NCI-H2029 (cell line): ENCODE results near the gene MPP1.
A peak's percentile ranks its signal among the peaks of the same experiment; 100 is the strongest.

Experiments used
- DNase-seq: peaks from one replicate; lab custom pipeline; 2025; lab: John Stamatoyannopoulos, UW

MPP1 gene

DNA sequence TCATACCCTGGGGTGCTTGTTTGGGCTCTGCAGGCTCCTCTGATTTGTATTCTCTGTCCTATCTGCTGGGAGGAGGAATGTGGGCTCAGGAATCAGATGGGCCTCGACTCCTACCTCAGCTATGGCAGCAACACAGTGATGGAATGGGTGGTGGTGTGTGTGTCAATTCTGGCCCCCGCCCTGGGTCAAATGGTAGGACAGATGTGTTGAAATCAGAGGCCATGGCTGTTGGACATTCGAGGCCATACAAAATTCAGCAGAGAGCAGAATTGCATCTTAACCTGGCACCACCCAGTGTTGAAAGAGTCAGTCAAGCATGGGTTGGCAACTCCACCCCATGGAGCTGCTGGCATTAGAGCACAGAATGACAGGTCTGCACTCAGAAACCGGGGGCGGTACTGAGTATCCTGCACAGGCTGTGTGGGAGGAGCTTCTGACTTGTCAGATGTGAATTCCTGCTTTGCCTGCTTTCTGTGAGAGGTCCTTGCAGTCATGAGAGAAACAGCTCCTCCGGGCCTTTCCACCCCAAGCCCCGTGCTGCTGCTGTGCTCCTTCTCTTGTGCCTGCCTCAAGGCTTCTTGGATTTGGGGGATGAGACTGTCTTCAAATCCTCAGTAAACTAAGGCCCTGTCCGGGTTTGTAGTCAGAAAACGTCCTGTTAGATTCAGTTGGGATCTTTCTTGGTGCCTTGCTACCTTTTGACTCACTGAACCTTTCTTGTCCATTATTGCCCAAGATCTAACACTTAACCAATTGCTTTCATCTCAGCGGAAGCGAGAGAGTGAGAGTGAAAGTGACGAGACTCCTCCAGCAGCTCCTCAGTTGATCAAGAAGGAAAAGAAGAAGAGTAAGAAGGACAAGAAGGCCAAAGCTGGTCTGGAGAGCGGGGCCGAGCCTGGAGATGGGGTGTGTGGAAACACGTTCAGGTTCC, 29.6 kb downstream of the MPP1 start:
- DNase-seq, result no peak

DNA sequence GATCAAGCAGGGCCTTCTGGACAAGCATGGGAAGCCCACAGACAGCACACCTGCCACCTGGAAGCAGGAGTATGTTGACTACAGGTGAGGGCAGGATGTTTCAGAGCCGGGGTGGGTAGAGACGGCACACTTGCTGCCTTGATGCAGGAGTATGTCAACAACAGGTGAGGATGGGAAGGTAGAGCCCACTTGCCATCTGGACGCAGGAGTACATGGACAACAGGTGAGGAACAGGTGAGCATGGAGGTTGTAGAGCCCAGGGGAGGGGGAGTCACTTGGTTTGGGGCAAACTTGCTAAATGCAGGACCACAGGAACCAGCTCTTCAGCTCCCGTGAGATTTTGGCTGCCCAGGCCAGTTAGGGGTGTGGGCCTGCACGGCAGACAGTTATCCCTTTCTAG, 30.7 kb downstream of the MPP1 start:
- DNase-seq, result no peak

DNA sequence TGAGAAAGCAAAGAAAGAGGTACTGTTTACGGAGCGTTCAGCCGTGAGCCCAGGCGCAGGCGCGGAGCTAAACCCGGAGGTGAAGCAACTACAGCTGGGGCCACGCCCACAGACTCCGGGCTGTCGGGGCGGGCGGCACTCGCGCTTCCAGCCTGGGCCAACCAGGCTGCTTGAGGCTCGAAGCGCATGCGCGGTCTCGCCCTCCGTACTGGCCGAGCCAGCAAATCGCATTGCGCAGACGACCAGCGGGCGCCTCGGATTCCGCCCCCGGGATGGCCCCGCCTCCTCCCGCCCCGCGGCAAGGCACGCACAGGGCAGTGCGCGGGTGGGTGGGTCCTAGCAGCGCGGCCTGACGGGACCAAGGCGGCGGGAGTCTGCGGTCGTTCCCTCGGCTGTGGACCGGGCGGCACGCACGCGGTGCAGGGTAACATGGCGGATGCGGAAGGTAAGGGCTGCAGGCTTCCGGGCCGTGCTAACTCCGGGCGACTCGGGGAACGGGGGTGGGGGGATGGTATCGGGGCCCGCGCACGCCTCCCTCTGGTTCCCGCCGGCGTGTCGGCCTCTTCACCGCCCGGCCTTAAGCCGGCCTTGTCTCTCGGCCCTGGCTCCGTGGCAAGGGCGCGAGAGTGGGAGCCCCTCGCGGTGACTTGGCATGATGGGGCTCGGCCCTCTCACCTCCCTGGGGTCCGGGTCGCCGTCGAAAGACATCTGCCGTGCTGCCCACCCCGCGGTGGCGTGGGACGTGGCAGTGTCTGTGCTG, 42.6 kb downstream of the MPP1 start, which contains the start of gene DKC1:
Gene DKC1, plus strand, starts transcription at position 328 of the 760 bp plus-strand sequence. Its CDS starts 102 bp downstream, at position 430.
- DNase-seq, result peak; percentile 95

DNA sequence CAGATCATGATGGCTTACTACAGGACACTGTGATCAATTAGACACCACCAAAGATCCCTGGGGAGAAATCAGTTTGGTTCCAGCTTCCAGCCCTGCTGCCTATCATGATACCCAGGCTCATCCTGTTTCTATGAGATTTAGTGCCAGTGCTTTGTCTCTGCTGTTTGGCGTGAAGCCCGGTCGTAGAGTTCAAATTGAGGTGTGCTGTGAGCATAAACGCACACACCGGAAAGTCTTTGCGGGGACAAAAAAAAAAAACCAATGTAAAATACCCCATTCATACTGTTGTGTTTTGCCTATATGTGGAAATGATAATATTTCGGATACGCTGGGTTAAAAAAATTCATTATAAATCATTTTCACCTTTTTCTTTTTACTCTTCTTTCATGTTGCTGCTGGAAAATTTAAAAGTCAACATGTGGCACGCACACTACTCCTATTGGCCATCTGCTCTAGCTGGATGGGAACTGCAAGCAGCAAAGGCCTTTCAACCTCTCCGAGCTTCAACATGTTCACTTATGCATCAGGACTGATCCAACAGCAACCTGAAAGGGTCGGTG, 43.2 kb downstream of the MPP1 start:
- peak; percentile 40 for DNase-seq

DNA sequence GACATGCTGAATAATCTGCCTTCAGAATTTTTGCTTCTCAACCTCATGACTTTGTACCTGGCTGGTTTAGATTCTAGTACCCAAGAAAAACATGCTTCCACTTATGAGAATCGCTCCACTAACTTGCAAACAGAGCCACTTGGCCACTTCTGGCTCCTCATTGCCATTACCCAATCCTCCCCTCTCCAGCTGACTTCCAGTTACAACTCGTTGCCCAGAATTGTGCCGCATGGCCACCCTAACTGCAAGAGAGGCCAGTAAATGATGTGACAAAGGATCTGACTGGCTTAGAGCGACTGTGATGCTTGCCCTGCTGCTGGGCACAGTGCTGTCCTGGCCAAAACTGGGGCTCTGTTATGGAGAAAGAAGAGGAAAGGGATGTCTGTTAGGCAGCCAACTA, 46.6 kb downstream of the MPP1 start:
- no peak for DNase-seq

DNA sequence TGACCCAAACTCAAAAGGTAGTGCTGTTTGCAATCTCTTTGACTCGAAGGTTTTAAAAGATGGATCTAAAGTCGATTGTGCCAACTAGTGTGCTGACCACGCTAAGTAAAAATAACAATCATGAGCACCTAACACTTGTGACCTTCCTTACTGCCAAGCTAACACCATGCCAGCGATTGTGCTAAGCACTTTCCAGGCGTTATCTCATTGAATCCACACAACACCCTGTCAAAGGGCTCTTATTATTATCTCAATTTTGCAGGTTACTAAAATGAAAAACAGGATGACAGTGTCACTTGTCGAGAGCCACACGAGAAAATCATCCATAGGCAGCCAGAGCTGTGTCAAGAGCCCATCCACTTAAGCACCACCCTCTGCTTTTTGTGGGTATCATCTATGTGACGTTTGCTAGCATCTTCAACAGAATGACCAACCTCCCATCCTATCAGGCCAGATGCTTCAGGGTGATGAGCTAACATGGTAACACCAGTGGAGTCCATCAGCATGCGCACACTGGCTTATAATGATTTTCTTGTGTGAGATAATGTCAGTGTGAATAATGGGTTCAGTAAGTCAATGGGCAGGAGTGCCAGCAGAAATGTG, 53.5 kb downstream of the MPP1 start:
- DNase-seq, result no peak

DNA sequence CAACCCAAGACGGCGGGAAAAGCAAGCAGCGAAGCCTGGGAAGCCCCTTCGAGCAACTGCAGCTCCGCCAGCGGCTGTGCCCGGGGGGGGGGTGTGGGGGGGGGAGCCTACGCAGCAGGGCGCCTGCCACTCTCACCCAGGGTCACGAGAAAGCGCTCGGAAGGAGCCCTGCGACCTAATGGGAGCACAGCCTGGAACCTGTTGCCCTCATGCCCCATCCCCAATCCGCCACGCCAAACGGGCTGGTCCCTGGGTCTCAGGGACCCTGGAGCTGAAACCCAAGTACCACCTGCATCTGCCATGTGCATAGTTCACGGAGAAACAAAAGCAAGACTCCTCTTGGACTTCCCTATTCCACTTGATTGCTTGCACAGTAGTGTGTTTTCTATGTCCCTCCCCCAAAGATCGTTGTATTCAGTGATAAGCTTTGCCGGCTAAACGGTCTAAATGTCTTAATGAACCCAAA, 54.0 kb downstream of the MPP1 start:
- no peak for DNase-seq

DNA sequence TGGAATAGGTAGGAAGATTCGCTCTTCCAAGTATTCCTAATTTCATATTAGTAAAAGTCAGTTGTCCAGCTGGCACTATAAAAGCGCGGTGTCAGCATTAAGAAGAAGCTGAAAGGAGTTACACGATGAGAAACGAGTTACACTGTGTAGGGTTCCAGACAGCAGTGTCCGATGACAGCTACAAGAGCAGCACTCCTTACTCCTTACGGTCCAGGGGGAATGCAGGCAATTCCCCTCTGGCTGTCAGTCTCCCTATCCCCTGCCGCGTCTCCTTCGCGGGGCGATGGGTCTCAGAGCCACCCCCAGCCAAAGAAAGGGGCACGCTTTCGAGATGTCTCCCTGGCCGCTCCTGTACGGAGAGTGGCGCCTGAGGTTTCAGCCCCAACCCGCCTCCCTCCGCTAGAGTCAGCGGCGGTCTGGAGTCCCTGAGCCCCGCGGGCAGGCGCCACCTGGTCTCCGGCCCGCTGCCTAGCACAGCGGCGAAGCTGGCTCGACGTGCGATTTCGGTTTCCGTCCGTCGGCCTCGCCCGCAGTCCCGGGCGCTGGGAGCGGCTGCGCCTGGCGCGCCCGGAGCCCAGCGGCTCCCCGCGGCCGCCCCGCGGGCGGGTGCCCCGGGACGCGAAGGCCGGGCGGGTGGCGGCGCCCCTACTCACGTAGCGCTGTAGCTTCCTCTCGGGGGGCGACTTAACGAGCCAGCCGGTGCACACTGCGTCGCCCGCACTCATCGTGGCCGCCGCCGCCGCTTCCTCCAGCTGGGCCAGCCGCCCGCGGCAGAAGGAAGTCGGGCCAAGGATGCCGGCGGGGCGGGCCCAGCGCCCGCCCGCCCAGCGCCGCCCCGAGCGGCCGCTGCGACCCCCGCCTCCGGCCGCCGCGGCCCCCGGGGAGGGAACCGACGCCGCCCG, 54.7 kb downstream of the MPP1 start, which contains the start of gene GAB3:
Gene GAB3, minus strand, starts transcription at position 777 of the 902 bp plus-strand sequence. Its CDS starts 52 bp downstream, at position 725.
- no peak for DNase-seq

DNA sequence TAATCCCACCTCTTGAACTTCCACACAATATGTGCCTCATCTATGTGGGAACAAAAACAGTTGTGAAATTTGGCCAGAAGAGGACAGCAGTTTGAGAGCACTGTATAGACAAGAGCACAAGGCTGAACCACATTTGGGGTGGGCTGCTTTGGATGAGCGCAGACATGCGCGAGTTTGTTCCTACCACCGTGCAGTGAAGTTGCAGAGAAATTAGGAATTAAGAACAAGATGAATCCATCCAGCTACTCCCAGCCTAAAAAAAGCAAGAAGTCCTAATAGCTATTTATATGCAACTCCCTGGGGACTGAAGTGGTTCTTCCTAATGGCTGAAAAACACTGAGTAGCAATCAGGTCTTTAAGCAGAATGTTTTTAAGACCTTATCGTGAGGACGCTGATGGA, 55.4 kb downstream of the MPP1 start:
- no peak for DNase-seq

DNA sequence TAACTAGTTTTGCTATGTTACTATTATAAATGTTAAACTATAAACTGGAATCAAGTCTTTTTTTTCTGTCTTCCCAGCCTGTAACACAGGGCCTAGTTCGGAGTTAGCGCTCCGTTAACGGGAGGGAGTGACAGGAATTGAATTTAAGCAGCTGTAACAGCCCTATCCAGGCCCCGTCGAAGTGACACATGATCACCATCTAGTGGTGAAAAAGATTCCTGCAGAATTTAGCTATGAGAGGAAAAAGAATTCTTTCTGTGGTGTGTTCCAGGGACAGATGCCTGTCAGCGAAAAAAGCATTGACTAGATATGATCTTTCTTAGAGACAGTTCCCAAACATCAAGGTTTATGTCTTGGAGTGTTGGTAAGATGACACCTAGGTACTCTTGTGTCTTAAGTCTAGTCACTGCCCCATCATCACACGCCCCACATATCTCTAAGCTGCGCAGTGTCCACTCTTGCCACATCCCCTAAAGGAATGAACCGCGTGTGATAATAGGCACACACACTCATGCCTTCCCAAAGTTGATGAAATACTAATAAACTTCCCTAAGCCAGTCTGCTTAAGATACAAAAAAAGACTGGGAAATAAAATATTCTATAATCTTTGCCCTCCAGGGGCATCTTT, 56.5 kb downstream of the MPP1 start:
- peak; percentile 28 for DNase-seq

DNA sequence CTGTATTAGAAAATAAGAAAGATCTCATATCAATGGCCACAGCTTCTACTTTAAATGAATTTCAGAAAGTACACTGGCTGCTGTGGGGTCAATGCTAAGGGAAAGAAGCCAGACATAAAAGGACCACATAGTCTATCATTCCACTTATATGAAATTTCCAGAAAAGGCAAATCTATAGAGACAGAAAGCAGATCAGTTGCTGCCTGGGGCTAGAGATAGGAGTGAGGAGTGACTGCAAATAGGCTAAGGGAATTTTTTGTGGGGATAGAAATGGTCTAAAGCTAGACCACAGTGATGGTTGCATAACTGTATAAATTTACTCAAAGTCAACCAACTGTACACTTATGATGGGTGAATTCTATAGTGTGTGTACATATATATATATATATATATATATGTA, 62.7 kb downstream of the MPP1 start:
- no peak for DNase-seq

DNA sequence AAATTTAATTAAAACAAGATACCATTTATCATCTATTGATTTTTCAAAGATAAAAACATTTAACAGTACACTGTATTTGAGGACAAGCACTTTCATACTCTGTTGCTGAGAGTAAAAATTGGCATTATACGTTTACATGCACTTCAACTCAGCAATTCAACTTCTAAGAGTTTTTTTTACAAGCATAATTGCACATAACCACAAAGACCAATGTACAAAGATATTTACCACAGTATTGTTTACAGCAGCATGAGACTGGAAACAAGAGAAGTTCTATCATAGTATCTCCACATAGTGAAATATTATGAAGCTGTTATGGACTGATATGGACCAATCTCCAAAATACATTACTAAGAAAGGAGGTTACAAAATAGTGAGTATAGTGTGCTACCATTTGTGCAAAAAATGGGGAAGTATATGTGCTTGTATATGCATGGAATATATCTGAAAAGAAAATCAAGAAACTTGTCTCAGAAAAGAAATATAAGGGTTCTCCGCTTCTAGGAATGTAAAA, 65.3 kb downstream of the MPP1 start:
- no peak for DNase-seq

DNA sequence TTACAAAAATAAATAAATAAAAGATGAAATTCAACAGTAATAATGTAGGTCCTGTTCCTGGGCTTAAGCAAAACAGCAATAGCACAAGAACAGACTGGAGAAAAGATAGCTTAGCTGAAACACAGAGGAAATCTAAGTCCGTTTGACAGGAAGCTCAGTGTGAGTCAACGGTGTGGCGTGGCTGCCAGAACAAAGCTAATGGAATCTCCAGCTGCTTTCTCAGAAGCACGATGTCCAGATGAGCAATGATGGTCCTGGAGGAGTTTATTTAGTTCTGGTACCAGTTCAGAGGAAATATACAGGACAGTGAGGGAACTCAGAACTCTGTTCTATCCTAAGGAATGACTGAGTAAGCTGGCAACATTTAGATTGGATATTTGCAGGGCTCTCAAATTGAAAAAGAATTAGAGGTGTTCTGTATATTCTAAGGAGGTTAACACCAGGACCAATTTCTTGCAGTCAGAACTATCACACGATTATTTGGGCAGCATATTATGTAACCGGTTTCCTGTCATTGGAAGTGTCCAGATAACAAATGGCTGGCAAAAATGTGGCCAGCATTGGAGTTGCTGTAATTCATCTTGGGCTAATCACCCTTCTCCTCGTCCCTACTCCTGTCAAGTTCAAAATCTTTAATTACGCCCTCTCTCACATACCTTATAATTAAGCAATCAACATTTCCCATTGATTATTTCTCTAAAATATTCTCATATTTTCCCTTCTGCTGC, 67.1 kb downstream of the MPP1 start:
- no peak for DNase-seq

DNA sequence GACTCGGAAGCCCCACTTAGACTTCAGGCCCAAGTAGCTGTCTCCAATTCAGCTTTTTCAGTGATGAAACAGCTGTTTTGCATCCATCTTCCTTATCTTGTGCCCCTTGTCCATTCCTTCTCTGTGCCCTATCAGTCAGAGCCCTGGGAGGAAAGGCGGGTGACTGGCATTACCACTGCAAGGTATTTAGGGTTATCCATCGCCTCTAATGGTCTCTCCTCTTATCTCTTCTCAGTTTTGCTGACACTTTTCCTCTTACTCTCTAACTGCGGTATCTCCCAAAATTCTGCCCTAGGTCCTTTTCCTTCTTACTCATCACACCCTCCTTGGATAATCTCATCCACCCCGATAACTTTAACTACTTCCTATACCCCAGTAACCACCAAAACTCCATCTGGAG, 68.1 kb downstream of the MPP1 start:
- DNase-seq, result no peak

DNA sequence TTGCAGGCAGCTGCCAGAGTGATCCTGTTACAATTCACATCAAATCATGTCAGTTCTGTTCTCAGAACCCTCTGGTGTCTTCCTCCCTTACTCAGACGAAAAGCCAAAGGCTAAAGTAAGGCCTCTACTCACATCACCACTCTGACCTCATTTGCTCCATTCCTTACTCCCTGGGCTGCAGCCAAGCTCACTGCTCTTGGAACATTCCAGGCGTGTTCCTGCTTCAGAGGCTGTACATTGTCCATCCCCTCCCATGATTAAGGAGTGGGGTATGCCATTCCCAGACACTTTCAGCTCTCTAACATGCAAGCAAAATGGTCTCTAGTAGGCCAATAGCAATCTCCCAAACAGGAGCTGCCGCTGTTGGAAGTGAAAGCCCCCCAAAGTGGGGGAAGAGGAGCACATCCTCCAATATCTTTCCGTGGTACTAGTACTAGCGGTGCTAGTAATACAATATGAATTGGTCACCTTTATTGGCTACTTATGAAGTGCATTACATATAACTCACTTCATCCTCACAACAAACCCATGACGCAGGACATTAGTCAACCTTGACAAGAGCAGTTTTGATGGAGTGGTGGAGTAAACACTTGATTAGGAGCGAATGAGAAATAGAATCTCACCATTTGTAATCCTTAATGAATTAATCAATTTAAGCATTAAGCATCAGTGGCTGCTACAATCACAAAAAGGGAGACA, 69.4 kb downstream of the MPP1 start:
- no peak for DNase-seq

DNA sequence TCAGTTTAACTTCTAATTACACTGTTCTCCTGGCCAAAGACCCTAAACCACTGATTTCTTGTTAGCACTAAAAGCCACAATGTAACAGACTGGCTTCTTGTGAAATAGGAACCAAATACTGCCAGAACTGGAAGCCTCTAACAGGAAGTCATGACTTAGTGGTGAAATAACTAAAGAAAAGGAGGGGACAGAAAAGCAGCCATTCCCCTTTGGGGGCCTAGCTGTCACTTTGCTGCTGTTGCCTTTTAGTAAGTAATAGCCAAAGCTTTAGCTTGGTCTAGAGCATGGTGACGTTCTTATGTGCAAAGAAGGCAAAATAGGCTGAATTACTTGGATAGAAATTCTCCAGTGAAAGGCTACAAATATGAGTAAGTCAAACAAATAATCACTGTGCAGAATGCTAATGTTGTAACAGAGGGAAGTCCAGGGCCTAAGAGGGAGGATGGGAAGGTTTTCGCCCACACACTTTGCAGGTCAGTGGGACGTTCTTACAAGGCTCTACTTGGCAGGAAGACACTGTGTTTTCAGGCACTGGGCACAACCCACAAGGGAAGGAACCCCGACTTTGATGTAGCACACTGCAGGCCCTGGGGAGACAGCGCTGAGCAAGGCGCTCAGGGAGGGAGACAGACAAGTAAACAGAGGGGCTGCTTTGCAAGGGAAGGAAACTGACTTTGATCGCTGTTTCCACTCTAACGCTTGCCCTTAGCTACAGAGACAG, 71.1 kb downstream of the MPP1 start:
- no peak for DNase-seq

DNA sequence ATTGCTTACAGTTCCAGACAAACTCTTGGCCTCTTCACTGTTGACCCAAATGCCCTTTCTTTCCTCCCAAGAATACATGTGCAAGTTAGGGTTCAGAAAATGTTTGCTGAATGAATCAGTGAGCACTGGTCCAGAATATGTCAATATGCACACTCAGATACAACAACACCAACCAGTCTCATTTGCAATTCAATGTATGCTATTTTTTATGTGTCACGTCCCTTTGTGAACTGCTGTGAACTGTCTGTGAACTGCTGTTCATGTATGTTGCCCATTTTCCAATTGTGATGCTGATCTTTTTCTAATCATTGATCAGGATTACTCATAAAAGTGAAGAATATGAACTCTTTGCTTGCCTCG, 72.2 kb downstream of the MPP1 start:
- DNase-seq, result no peak

DNA sequence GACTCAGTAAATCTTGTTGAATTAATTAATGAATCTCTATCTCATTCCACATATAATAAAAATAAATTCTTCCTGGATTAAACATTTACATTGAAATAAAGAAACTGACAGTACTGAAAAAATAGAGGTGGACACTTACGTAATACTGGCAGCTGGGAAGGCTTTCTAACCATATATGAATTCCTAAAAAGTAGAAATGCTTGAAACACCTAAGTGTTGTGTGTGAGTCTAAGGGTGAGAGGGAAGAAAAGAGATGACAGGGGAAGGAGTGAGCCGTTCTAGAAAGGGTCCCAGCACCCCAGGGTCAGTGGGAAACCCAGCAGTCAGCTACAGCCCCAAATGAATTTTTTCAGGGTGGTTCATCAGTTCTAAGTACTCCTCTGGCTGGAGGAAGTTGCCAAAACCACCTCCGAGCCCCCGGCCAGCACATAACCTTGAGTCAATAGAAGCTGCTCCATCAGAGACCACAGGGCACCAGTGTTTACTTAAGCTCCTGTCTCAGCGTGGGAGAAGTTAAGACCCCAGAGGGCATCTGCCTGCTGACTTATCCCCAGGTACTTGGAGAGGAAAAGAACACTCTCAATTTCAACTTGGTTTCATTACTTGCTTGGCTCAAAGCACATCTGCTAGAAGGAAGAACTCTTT, 72.7 kb downstream of the MPP1 start:
- no peak for DNase-seq
